CD4-positive, alpha-beta T cell (primary cell): ENCODE results near the gene GMEB1. TPM values are rescaled to one million over a fixed set of nuclear protein-coding genes. Genes with fewer than 3 reads are reported as not detected.
"Not testable (repeated sequence)": the region's sequence is repeated elsewhere in the genome, so short reads cannot be mapped to it uniquely, and the experiment has no call there.

Source experiments
- ATAC-seq: fragments of 200-7000 bp; cut with Tn5 transposase; one replicate; pipeline ENCODE4 v1.10.0; 2022; ENCODE audit warnings: mild to moderate bottlenecking; ENCODE audit not compliant: poor library complexity
- CTCF ChIA-PET: fragments of 350-600 bp; sonication (Branson Sonifier 250); formaldehyde crosslinking; loops from one replicate; lab custom pipeline; 2021; ENCODE audit warnings: antibody characterized with exemption, inconsistent platforms; lab: Charles Lee
- POLR2A ChIA-PET: fragments of 350-600 bp; sonication (Branson Sonifier 250); formaldehyde crosslinking; loops from one replicate; lab custom pipeline; 2021; ENCODE audit warnings: antibody characterized with exemption, inconsistent platforms; lab: Charles Lee
- DNase-seq, 14 experiments: peaks; one replicate each; pipeline ENCODE4 v3.0.0-alpha.2; 2013 to 2020; ENCODE audit warnings: mixed read lengths in 2 of 14
- H3K27ac ChIP-seq, 2 donors: one replicate each; pipeline versions ENCODE4 v1.5.1 to v1.7.0; 2013; ENCODE audit warnings: low read length in 2 of 2, low read depth in 1 of 2, mild to moderate bottlenecking in 1 of 2
- H3K27me3 ChIP-seq, 2 experiments: 1 replicate in 1 of 2; 2 replicates in 1 of 2; pipeline versions ENCODE4 v1.6.1 to v1.7.0; 2013; ENCODE audit warnings: low read length in 2 of 2, control low read depth in 1 of 2, mild to moderate bottlenecking in 1 of 2, moderate library complexity in 1 of 2; ENCODE audit not compliant: insufficient read depth in 2 of 2, control insufficient read depth in 1 of 2
- H3K36me3 ChIP-seq: one replicate; pipeline ENCODE4 v1.6.1; 2013; ENCODE audit warnings: low read length, control low read depth; ENCODE audit not compliant: insufficient read depth
- H3K4me1 ChIP-seq: one replicate; pipeline ENCODE4 v1.6.1; 2013; ENCODE audit warnings: low read length, control low read depth; ENCODE audit not compliant: insufficient read depth
- H3K4me3 ChIP-seq: one replicate; pipeline ENCODE4 v1.5.1; 2013; ENCODE audit warnings: mild to moderate bottlenecking, low read length, moderate library complexity
- H3K9me3 ChIP-seq, 2 experiments: 1 replicate in 1 of 2; 2 replicates in 1 of 2; pipeline versions ENCODE4 v1.6.1 to v1.7.0; 2013; ENCODE audit warnings: low read length in 2 of 2, mild to moderate bottlenecking in 2 of 2, control low read depth in 1 of 2, moderate library complexity in 1 of 2; ENCODE audit not compliant: control insufficient read depth in 1 of 2, insufficient read depth in 1 of 2
- H3K27ac Mint-ChIP-seq: one replicate; pipeline ENCODE4 v1.8.0; 2020; ENCODE audit warnings: mixed read lengths
- H3K27me3 Mint-ChIP-seq: one replicate; pipeline ENCODE4 v1.8.0; 2021; ENCODE audit warnings: mixed read lengths
- H3K36me3 Mint-ChIP-seq: one replicate; pipeline ENCODE4 v1.8.0; 2021; ENCODE audit warnings: low read depth, mixed read lengths
- H3K4me1 Mint-ChIP-seq: one replicate; pipeline ENCODE4 v1.8.0; 2021; ENCODE audit warnings: low read depth, mixed read lengths
- H3K4me3 Mint-ChIP-seq: one replicate; pipeline ENCODE4 v1.8.0; 2020; ENCODE audit warnings: mild to moderate bottlenecking, mixed read lengths
- H3K9me3 Mint-ChIP-seq: one replicate; pipeline ENCODE4 v1.8.0; 2020; ENCODE audit warnings: mixed read lengths
- intact Hi-C, 2 experiments: fragments of 100-400 bp; cut with DNase I in 1 of 2; cut with micrococcal nuclease in 1 of 2; formaldehyde crosslinking; loops; one replicate each; pipeline versions ENCODE4 v1.15.1 to v1.9.0; 2023 to 2025; cut with DNase I, micrococcal nuclease
- total RNA-seq, 174 experiments: library from RNA in 2 of 174; stranded (reverse) in 2 of 174; gene quantifications; one replicate each; pipeline ENCODE4 v1.2.3 and lab custom pipeline; 2021 to 2026
- TF ChIP-seq, protein P1 (sequence below): fragments of 200-600 bp; IDR thresholded peaks from one replicate; pipeline ENCODE4 v1.8.0; 2022; ENCODE audit warnings: antibody characterized with exemption, mild to moderate bottlenecking

GMEB1 gene
- total RNA-seq, 2 experiments from 2014 or later = 9.0 to 11.8 TPM

DNA sequence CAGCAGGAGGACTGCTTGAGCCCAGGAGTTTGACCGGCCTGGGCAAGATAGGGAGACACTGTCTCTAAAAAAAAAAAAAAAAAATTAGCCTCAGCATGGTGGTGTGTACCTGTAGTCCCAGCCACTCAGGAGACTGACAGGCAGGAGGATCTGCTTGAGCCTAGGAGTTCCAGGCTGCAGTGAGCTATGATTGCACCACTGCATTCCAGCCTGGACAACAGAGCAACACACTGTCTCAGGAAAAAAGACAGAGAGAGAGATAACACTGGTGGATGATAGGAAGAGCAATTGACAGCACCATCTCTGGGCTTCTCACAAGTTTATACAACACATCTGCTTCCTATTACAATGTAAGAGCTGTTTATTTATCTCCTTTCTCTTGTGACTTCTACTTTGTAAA lies 22.5 kb upstream of the GMEB1 start:
- peak overlapping the region; percentile 34 for H3K27ac Mint-ChIP-seq
- no peaks in the 10 kb centered on the region for H3K9me3 Mint-ChIP-seq
- Histone ChIP-seq H3K4me1 (peaks cover 59% of the 10 kb centered on the region), H3K9me3 (no peaks in the 10 kb centered on the region), H3K4me3 (no peak overlapping the region), H3K27ac (no peak overlapping the region), H3K36me3 (no peaks in the 10 kb centered on the region), H3K27me3 (no peaks in the 10 kb centered on the region)
- no peak overlapping the region for H3K4me3 Mint-ChIP-seq
- CTCF ChIA-PET = no interaction called here
- H3K4me1 Mint-ChIP-seq = peaks cover 56% of the 10 kb centered on the region
- intact Hi-C loops = loop anchor here (10.0 kb wide), 2 partner anchors 49 to 401 kb away; no protein-coding TSS in a partner anchor
- POLR2A ChIA-PET = interaction anchor here (0.7 to 2.1 kb wide), 2 partner anchors 65 to 1289 kb away, joined by 3 to 12 read pairs; no protein-coding TSS in a partner anchor
- ATAC-seq (no peak), DNase-seq (no peak)
- no peaks in the 10 kb centered on the region for H3K27me3 Mint-ChIP-seq
- TF ChIP-seq, protein P1, sequence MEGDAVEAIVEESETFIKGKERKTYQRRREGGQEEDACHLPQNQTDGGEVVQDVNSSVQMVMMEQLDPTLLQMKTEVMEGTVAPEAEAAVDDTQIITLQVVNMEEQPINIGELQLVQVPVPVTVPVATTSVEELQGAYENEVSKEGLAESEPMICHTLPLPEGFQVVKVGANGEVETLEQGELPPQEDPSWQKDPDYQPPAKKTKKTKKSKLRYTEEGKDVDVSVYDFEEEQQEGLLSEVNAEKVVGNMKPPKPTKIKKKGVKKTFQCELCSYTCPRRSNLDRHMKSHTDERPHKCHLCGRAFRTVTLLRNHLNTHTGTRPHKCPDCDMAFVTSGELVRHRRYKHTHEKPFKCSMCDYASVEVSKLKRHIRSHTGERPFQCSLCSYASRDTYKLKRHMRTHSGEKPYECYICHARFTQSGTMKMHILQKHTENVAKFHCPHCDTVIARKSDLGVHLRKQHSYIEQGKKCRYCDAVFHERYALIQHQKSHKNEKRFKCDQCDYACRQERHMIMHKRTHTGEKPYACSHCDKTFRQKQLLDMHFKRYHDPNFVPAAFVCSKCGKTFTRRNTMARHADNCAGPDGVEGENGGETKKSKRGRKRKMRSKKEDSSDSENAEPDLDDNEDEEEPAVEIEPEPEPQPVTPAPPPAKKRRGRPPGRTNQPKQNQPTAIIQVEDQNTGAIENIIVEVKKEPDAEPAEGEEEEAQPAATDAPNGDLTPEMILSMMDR = no peak
- H3K36me3 Mint-ChIP-seq = peaks cover 13% of the 10 kb centered on the region

DNA sequence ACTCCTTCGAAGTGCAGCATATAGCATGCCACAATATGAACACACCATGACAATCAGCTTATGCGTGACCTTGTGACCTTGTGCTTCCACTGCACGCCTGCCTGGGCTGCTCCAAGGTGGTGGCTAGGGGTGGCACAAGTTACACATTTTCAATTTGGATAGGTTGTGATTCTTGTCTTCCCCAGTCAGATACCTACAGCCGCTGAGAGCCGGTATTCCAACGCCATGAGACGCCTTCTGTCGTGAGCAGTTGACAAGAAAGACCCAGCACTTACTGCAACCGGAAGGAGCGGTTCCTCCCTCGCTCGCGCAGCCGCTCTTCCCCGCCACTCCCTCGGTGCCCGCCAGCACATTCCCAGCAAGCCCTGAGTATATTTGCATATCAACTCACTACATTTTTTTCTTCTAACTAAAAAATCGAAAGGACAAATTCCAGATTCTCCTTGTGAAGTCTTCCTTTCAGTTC lies 20.5 kb upstream of the GMEB1 start:
- DNase-seq (peak; percentile 78 to 97 (median 86)), ATAC-seq (peak; percentile 84)
- intact Hi-C loops = loop anchor here (1.0 to 10.0 kb wide), 5 partner anchors 20 to 403 kb away; partner anchors contain the start of genes GMEB1 (in 2 of the 2) and YTHDF2 (in 2 of the 2)
- TF ChIP-seq, protein P1 = no peak
- Histone ChIP-seq H3K4me1 (peaks cover 41% of the 10 kb centered on the region), H3K4me3 (peak overlapping the region; percentile 50), H3K27ac (peak overlapping the region; percentile 88 to 93), H3K9me3 (no peaks in the 10 kb centered on the region), H3K36me3 (no peaks in the 10 kb centered on the region), H3K27me3 (no peaks in the 10 kb centered on the region)
- peaks cover 6% of the 10 kb centered on the region for H3K36me3 Mint-ChIP-seq
- CTCF ChIA-PET = interaction anchor here (0.5 to 2.1 kb wide), 5 partner anchors 9 to 88 kb away, joined by 3 to 21 read pairs (median 4); partner anchors contain the start of genes GMEB1 and YTHDF2
- H3K4me1 Mint-ChIP-seq = peaks cover 37% of the 10 kb centered on the region
- H3K9me3 Mint-ChIP-seq = no peaks in the 10 kb centered on the region
- POLR2A ChIA-PET = interaction anchor here (0.7 to 3.1 kb wide), 25 partner anchors 13 to 985 kb away, joined by 3 to 191 read pairs (median 7); partner anchors contain the start of genes EPB41, FAM76A, GMEB1 and MED18
- peak overlapping the region; percentile 78 for H3K4me3 Mint-ChIP-seq
- peak overlapping the region; percentile 96 for H3K27ac Mint-ChIP-seq
- H3K27me3 Mint-ChIP-seq = no peaks in the 10 kb centered on the region

DNA sequence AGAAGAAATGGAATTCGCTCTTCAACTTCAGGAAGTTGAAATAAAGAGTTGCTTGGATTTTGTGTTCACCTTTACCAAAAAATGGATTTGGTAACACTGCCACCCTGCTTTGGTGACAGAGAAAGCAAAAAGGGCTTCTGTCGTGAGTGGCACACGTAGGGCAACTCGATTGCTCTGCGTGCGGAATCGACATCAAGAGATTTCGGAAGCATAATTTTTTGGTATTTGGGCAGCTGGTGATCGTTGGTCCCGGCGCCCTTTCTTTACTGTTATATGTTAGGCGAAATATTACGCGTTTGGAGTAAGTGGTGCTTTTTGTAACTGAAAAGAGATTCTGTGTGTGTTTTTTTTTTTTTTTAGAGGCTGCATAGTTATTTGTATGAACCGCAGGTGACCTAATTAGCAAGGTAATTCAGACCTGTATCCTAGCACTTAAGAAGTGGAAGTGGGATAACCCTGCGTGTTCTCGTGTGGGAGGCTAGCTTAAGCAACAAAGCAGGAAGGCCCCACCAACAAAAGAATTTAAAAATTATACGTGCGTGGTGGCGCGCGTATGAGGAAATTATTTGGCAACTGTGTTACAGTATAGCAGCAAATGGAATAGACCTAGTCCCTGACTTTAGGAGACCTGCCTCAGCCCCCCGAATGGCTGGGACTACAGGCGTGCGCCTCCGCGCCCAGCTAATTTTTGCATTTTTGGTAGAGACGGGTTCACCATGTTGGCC lies 19.9 kb upstream of the GMEB1 start, which contains the start of gene RNU11:
Gene RNU11, plus strand, starts transcription at position 127 of the 725 bp plus-strand sequence.
- DNase-seq = peak; percentile 77 to 97 (median 85)
- Mint-ChIP-seq H3K36me3 (peaks cover under 1% of the 10 kb centered on the region), H3K27ac (peak within 1 kb of the TSS; percentile 96), H3K4me1 (peaks cover 32% of the 10 kb centered on the region), H3K27me3 (no peaks in the 10 kb centered on the region), H3K9me3 (no peaks in the 10 kb centered on the region), H3K4me3 (peak within 1 kb of the TSS; percentile 78)
- Histone ChIP-seq H3K27ac (peak within 1 kb of the TSS; percentile 88 to 93), H3K9me3 (no peaks in the 10 kb centered on the region), H3K4me1 (peaks cover 36% of the 10 kb centered on the region), H3K27me3 (no peaks in the 10 kb centered on the region), H3K36me3 (no peaks in the 10 kb centered on the region), H3K4me3 (peak within 1 kb of the TSS; percentile 50)
- POLR2A ChIA-PET = interaction anchor here (0.7 to 3.1 kb wide), 30 partner anchors 12 to 985 kb away, joined by 3 to 191 read pairs (median 5); partner anchors contain the start of genes EPB41, FAM76A, GMEB1 and MED18
- CTCF ChIA-PET = interaction anchor here (0.5 to 2.1 kb wide), 5 partner anchors 10 to 88 kb away, joined by 3 to 21 read pairs (median 4); partner anchors contain the start of genes GMEB1 and YTHDF2
- intact Hi-C loops = loop anchor here (1.0 to 10.0 kb wide), 5 partner anchors 20 to 404 kb away; partner anchors contain the start of genes GMEB1 (in 2 of the 2) and YTHDF2 (in 2 of the 2)
- TF ChIP-seq, protein P1 = no peak
- ATAC-seq = peak; percentile 67

DNA sequence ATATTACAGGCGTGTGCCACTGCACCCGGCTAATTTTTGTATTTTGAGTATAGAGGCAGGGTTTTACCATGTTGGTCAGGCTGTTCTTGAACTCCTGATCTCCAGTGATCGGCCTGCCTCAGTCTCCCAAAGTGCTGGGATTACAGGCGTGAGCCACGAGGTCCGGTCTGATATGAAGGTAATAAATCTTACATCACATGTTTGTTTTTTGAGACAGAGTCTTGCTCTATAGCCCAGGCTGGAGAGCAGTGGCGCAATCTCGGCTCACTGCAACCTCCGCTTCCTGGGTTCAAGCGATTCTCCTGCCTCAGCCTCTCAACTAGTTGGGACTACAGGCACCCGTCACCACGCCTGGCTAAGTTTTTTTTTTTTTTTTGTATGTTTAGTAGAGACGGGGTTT lies 15.5 kb upstream of the GMEB1 start:
- H3K27ac ChIP-seq, H3K36me3 Mint-ChIP-seq, H3K27ac Mint-ChIP-seq, CTCF ChIA-PET, intact Hi-C loops, DNase-seq, H3K27me3 ChIP-seq, H3K9me3 Mint-ChIP-seq, POLR2A ChIA-PET, H3K4me3 Mint-ChIP-seq, ATAC-seq, H3K27me3 Mint-ChIP-seq, H3K9me3 ChIP-seq, H3K4me3 ChIP-seq, H3K36me3 ChIP-seq: not testable (repeated sequence)
- H3K4me1 ChIP-seq = peaks cover 12% of the 10 kb centered on the region
- H3K4me1 Mint-ChIP-seq = peaks cover 11% of the 10 kb centered on the region
